HK-2 (cell line): ENCODE data around the gene RCAN1.

Source experiments
- DNase-seq: peaks from one replicate; pipeline ENCODE4 v3.0.0-alpha.2; 2018; ENCODE audit not compliant: unreplicated experiment

The RCAN1 gene

DNA sequence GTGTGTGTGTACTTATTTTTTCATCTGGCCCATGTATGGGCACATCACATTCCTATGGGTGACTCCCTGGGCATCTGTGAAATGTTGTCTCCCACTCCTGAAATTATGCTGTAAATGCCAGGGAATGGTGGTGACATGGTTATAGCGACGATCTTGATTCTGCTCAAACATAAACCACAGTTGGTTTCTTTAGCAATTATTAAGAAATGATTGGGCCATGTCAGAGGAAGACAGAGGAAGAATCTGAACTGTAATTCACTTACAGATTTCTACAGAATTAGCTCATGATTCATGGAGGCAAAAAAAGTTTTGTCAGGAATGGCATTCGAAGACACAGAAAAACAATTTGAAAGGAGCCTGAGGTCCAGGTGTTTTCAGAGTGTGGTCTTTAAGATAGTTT, 77.1 kb downstream of the RCAN1 start:
- no peak for DNase-seq

- DNase-seq = no peak
These were observed 78.1 kb downstream of the RCAN1 start for GRCh38 chr21:34536820-34537219.

GRCh38 chr21:34536311-34536710, 78.6 kb downstream of the RCAN1 start:
- DNase-seq = no peak

- no peak for DNase-seq
These were observed 79.0 kb downstream of the RCAN1 start for GRCh38 chr21:34535886-34536285.

DNA sequence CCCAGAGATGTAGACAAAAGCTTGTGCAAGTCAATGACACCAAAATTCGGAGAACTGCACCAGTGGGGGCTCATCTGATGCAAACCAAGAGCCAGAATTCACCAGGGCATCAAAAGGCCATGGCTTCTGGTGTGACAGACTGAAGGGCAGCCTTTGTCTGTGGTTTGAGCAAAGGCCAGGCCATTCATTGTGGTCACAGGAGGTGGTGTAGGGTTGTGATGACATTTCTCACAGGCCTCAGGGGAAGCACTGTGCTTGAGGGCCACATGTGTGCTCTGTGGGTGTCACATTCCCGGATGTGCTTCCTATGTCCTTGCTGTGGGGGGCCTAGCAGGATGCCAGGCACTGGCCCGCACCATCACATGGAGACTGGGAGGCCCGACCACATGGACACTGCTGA, 80.4 kb downstream of the RCAN1 start:
- no peak for DNase-seq

DNA sequence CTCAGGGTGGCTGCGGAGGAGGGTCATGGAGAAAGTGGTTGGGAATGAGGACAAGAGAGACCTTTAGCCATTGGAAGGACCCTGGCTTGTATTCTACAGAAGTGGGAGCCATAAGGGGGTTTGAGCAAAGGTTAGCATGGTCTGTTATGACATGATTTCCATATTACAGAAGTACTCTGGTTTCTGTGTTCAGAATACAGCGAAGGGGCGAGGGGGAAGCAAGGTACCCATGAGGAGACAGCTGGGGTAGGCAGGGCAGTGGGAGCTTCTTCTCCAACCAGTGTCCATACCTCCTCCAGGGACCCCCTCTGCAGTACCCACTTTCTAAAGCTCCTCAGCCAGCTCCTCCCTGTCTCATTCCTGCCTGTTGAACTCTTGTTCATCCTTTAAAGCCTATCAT, 81.0 kb downstream of the RCAN1 start:
- DNase-seq = no peak

GRCh38 chr21:34531399-34531798, 83.5 kb downstream of the RCAN1 start:
- DNase-seq = no peak

GRCh38 chr21:34530261-34530660, 84.7 kb downstream of the RCAN1 start:
- DNase-seq = no peak

DNA sequence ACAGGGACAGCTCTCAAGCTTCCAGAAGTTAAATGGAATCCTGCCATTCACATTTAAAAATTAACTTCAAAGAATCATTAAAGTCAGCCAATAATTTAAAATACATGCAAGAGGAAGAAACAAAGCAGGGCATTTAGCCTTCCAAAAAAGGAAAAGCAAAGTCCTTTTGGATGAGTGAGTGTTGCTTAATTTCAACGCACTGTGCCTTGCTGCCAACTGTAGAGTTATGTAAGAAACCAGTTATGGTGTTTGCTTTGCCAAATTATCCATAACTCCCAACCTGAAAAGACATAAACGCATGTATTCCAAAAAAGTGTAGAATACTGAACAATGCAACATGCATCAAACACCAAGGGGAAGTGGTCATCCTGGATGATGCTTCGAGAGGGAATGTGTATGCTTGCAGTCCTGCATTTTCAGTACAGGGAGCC, 86.8 kb downstream of the RCAN1 start:
- no peak for DNase-seq

DNA sequence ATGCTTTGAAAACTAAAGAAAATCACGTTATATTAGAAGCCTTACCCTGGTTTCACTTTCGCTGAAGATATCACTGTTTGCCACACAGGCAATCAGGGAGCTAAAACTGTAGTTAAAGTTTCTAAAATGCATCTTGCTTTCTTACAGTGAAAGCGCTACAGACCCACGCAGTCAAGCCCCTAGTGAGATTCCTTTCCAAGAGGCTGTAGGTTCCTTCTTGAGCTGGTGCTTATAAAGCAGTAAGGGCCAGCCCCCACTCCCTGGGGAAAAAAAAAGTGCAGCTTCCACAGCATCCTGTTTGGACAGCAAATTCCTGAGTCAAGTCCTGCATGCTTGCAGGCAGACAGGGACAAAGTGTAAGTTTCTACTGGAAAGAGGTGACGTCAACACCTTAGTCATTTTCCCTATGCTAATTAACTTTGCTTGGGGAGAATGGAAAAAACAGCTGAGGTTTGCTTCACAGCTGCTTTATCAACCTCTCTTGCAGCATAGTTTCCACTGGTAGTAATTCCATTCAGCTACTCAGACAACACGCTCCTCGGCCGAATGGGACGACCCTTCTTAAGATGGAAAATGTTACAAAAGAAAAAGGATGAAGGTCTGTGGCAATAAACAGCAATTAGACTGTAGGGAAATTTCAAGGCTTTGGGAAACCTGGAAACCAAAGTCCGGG, 88.2 kb downstream of the RCAN1 start:
- DNase-seq = peak; percentile 70

GRCh38 chr21:34526241-34526617, 88.7 kb downstream of the RCAN1 start:
- no peak for DNase-seq

- no peak for DNase-seq
These were observed 90.0 kb downstream of the RCAN1 start for GRCh38 chr21:34524646-34525601.

DNA sequence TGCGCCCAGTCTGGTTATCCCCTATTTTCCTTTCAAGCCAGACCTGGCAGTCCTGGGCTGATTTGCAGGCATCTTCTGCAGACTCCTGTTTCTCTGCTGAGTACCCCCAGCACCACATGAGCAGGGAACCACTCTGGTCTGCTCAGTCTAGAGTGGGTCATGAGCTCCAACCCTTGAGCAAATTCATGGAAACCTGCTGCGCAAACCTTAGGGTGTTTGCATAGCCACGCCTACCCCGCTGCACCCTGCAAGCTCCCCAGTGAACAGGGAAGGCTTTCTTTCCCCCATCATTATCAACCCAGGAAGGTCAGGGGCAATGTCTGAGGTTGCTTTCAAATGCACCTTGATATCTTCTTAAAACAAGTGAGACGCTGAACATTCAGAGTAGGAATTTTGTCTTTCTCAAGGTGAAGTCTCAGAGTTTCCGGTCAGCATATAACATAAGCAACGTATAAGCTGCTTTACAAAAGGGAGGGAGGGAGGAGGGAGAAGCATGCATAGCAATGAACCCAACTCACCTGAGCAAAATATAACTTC, 91.8 kb downstream of the RCAN1 start:
- no peak for DNase-seq

DNA sequence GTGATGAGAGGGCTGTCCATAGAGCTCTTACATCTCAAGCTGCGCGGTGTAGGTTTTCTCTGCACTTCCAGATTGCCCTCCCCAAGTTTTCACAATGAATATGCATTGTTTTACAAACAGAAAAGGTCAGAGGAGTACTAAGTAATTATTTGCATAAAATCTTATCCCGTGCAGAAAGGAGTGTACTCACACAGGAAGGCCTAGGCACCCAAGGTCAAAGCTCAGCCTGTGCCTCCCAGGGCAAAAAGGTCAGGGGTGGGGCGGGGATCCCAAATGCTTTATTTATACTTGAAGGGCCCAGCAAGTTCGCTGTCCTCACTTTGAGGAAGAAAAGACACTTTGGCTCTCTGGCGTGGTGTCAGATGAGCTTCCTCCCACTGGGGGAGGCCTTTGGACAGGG, 92.6 kb downstream of the RCAN1 start:
- DNase-seq = no peak

- no peak for DNase-seq
These were observed 93.4 kb downstream of the RCAN1 start for GRCh38 chr21:34521561-34521960.

DNA sequence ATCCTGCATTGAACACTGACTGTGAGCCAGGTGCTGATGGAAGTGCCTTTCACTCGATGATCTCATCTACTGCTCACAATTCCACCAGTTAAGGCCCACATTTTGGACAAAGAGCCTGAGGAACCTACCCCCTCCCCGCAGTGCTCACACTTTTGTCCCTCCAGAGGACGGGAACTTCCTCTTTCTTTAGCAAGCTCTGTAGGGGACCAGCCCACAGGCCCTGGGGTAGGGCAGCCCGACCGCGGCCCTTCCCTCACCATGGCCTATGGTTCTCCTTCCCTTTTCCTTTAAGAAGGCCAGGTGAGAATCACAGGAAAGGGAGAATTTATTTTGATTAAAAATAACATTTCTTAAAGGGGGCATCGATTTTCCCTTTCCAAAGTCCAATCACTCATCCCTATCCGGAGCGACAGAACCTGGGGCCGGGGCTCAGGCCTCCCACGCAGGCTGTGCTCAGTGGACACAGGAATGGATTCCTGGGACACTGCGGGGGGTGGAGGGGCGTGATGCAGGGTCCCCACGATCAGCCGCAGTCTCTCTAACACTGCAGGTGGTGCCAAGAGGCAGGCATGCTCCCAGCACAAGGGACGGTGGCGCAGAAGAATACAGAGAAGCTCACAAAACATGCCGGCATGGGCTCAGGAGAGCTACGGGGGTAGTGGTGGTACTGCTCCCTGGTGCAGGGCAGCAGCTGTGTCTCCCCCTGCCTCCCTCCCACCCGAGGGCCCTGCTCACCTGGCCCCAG, 94.0 kb downstream of the RCAN1 start:
- no peak for DNase-seq

GRCh38 chr21:34520281-34520680, 94.6 kb downstream of the RCAN1 start:
- DNase-seq = no peak

DNA sequence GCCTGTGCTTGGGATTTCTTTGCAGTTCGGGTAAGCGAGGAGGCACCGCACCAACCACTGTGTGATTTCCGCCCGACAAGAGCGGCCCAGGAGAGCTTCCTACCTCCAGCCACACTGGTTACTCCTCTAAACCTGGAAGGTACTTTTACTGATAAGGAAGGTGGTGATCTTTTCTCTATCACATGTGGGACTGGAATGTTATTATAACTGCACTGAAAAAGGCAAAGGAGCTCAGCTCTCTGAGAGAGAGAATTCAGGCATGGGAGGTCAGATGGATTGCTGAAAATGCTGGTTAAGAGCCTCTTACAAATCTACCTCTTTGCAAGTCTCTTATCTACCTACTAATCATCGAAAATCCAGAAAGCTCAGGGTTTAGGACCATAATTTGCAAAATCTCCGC, 95.2 kb downstream of the RCAN1 start:
- no peak for DNase-seq

DNA sequence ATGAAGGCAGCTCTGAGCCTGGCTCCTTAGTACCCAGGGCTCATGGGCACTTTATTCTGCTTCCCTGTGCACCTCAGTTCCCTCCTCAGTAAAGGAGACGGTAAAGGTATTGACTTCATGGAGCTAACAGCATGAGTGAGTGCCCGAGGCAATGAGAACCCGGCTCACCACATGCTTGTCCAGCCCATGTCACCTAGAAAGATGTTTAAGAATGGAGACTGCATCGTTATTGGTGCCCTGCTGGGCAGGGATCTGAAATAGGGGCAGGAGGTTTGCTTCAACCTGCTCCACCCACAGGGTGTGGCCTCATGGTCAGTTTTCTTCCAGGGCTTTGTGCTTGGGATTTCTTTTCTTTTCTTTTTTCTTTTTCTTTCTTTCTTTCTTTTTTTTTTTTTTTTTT, 95.9 kb downstream of the RCAN1 start:
- DNase-seq = no peak

DNA sequence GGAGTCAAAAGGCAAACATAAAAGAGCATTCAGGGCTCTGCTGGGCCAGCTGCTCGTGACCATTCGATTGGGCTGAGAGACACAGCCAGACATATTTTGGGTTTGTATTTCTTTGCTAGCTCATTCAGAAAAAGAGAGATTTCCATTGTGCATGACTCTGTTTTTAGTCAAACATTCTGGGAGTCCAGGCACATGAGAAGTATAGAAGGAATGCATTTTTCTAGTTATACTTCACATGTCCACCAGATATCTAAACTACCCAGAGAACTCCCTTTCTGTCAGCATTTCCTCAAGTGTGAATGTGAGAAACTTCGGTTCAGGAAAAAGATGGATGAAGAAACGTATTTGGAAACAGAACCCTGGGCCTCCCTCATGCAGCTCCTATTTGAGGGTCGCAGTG, 96.6 kb downstream of the RCAN1 start:
- DNase-seq = no peak

GRCh38 chr21:34517491-34518245, 97.2 kb downstream of the RCAN1 start:
- no peak for DNase-seq
